PFSK-1 (cell line): ENCODE results near the gene RALGAPB.

Experiments used
- SIN3A ChIP-seq: IDR thresholded peaks from 2 replicates; pipeline ENCODE4 v1.6.1; 2012; ENCODE audit warnings: mild to moderate bottlenecking, low read length, moderate library complexity, borderline replicate concordance; ENCODE audit not compliant: insufficient read depth
- TF ChIP-seq, protein P1 (sequence below), 2 experiments: IDR thresholded peaks; 2 replicates each; pipeline versions ENCODE4 v1.6.1 to v1.8.0; 2011 to 2012; ENCODE audit warnings: low read depth in 2 of 2, low read length in 2 of 2, control low read depth in 1 of 2, inconsistent platforms in 1 of 2, mild to moderate bottlenecking in 1 of 2, moderate library complexity in 1 of 2; ENCODE audit not compliant: insufficient read depth in 1 of 2

DNA sequence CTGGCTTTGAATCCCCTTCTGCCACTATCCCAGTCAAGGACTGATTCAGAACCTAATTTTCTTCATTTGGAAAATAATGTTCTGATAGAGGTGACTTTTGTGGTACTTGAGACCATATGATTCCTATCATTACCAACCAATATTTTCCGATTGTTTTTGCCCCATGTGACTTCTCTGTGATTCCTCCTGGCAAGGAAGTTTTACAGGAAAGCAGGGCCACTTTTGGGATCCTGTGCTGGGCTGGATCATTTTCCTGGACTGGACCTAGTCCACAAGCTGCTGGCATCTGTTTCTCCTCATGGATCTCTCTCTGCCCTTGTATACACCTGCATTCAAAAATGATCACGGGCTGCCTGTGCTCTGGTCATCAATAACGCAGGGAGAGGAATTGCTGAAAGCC, 23.6 kb upstream of the RALGAPB start:
- TF ChIP-seq, protein P1, sequence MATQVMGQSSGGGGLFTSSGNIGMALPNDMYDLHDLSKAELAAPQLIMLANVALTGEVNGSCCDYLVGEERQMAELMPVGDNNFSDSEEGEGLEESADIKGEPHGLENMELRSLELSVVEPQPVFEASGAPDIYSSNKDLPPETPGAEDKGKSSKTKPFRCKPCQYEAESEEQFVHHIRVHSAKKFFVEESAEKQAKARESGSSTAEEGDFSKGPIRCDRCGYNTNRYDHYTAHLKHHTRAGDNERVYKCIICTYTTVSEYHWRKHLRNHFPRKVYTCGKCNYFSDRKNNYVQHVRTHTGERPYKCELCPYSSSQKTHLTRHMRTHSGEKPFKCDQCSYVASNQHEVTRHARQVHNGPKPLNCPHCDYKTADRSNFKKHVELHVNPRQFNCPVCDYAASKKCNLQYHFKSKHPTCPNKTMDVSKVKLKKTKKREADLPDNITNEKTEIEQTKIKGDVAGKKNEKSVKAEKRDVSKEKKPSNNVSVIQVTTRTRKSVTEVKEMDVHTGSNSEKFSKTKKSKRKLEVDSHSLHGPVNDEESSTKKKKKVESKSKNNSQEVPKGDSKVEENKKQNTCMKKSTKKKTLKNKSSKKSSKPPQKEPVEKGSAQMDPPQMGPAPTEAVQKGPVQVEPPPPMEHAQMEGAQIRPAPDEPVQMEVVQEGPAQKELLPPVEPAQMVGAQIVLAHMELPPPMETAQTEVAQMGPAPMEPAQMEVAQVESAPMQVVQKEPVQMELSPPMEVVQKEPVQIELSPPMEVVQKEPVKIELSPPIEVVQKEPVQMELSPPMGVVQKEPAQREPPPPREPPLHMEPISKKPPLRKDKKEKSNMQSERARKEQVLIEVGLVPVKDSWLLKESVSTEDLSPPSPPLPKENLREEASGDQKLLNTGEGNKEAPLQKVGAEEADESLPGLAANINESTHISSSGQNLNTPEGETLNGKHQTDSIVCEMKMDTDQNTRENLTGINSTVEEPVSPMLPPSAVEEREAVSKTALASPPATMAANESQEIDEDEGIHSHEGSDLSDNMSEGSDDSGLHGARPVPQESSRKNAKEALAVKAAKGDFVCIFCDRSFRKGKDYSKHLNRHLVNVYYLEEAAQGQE (IDR thresholded peaks at IDR 0.05; ENCODE audit: insufficient read depth in 1 of 2, low read depth in 2 of 2, low read length in 2 of 2) = no peak
- no peak for TF ChIP-seq SIN3A
